ENCODE results near the gene OR52M1.

OR52M1 gene, protein sequence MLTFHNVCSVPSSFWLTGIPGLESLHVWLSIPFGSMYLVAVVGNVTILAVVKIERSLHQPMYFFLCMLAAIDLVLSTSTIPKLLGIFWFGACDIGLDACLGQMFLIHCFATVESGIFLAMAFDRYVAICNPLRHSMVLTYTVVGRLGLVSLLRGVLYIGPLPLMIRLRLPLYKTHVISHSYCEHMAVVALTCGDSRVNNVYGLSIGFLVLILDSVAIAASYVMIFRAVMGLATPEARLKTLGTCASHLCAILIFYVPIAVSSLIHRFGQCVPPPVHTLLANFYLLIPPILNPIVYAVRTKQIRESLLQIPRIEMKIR

DNA sequence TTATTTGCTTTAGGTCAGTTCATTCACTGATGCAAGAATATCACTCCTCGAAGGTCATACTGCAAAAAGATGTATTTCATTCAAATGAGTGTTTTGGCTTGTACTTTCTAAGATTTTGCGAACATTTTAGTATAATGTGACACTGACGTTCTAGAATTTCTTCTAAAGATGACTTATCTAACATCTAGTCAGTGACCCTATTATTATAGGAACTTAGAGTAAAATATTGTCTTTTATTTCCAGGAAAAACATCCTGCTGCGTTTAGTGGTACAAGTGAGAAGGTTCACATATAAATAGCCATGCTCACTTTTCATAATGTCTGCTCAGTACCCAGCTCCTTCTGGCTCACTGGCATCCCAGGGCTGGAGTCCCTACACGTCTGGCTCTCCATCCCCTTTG, at the start of gene OR52M1:
OR52M1 (plus strand) TSS at position 301 of the 400 bp plus-strand sequence; CDS start at position 301, 0 bp downstream.
- DNase-seq: no peak

DNA sequence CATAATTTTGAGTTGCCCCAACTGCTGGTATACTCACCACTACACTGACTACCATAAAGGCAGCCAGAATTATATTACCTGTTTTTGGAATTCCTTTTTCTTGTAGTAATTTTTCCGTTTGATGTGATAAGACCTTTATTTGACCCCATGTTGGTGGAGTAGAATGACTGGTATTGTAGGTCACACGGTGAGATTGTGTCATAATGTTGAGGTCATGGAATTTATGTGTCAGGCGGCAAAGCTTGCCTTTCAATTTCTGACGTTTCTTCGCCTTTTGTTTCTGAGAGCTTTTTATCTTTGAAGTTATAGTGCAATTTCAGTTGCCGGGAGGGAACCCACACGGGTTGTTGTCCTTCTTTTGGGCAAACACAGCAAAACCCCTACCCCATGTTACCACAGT, 49.5 kb upstream of the OR52M1 start:
- no peak for DNase-seq

DNA sequence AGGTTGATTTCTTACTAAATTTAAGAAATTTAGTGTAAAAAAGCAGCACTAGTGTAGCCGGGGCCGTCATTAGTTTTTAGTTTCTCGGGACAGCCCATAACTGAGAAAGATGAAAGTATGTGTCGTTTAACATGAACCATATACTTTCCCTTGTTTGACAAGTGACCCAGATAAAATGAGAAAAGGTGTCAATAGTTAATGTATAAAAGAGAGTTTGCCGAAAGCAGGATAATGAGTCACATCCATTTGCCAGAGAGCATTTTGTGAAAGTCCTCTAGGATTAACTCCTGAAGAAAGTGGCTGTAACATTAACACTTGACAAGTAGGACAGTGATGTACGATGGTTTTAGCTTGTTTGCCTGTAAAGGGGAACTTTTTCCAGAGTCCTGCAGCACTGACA, 49.0 kb upstream of the OR52M1 start:
- DNase-seq: no peak

DNA sequence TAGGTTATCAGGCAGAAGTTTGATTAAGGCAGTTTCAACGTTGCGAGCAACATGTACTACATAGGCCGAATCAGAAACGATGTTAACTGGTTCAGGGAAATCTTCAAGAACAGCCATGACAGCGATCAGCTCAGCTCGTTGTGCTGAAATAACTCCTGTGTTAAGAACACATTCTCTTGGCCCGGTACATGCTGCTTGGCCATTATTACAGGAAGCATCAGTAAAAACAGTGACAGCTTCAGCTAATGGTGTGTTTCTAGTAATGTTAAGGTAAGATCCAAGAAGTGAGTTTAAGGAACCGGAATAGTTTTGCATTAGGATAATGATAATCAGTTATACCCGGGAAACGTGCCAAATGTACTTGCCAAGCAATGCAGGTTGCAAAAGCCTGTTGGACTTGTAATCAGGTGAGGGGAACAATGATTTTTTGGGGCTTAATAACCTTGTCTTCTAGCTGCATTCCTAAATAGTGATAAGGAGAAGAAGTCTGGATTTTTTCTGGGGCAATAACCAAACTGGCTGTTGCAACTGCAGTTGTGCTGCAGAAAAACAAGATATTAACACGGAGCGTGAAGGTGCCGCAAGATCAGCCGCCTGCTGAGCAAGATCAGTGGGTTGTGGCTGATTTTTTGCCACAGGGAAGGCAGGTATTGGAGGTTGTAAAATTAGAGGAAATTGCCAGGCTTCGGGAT, 48.3 kb upstream of the OR52M1 start:
- no peak for DNase-seq

DNA sequence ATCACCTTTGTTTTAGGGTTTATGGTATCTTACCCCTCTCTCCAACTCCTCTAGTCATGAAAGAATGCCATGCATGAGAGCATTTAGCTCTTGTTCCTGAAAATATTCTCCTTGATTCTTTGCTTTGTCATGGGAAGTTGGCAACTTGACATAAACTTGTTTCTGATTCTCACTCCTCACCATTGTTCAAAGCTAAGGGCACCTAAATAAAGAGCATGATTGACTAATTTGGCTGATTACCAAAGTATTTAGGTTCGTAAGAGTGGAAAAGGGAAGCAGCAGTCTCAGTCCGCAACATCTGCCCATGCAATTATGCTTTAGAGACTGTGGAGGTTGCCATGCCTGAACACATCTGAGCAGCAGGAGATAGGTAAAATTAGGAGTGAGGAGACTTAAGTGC, 36.1 kb upstream of the OR52M1 start:
- DNase-seq: no peak

DNA sequence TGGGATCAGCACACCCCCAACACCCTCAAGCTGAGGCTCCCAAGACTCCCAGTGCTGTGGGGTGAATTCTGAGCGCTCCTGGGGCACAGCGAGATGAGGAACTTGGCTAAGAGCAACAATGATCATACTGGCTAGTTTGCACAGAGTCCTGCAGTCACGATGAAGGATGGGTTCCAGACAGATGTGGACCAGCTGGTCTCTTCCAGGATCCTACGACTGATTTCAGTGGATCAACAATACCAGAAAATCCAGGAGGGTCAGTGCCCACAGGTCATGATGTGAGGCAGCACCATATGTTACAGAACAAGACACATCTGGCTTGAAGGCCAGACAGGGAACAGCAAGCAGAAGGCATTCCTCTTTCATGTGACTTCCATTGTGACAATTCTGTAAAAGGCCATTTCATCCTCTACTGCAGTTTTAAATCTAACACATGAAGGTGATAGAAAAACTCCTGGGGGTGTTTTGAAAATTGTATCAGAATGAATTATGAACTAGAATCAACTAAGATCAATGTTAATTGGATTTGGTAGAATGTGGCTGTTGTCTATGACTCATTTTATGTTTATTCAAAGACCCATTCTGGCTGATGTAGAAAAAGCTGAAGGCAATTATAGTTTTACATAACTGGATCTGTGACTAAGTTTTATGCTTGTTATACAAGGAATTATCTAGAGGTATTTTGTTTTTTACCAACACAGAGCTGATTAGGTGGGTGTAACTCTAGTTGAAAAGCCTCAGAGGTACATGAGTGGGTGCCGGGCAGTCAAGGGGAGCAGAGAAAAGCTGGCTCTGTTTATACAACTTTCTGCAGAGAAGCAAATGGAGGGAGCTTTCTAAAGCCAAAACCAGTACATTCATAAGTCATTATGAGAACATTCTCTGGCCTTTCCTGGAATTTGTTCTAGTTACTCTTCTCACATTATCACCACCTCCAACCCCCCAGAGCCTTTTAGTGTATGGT, 33.4 kb upstream of the OR52M1 start:
- no peak for DNase-seq

DNA sequence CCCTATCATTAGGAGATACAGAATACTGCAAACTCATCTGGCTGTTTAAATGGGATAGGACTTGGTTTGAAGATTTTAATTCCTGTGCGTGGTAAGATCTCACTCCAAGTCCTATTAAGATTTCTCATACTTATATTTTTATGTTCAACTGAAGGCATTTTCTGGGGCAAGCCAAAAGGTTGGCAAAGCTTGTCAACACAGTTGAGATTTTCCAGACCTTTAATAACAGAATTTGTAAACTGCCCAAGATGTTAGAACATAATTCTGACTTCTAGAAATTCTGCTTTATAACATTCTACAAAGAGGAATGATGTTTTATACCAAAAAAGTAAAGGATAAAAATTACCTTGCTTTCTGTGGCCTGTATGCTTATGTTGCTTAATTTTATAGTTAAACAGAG, 30.8 kb upstream of the OR52M1 start:
- DNase-seq: no peak

DNA sequence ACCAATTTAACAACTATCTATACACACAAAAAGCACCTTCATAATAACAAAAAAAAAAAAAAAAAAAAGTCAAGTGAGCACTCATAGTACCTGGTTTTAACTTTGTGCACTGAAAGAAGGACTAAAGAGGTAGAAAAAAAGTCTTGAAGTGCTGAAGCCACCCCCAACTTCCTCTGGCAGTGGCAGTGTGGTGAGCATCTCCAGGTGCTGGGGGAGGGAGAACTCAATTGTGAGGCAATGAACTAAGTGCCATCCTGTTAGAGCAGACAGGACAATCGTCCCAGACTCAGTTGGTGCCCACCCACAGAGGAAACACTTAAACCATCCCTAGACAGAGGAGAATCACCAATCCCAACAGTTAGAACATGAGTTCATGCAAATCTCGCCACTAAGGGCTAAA, 22.7 kb upstream of the OR52M1 start:
- no peak for DNase-seq

DNA sequence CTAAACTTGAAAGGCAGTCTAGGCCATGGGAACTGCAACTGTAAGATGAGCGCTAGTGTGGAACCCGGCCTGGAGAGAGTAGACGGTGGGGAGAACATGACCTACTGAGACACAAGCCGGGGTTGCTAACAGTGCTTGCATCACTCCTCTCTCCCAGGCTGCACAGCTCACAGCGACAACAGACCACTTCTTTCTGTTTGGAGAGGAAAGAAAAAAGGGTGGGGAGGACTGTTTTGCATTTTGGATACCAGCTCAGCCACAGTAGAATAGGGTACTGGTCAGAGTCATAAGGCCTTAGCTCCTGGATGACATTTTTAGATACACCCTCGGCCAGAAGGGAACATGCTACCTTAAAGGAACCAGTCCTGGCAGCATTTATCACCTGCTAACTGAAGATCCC, 22.2 kb upstream of the OR52M1 start:
- no peak for DNase-seq

DNA sequence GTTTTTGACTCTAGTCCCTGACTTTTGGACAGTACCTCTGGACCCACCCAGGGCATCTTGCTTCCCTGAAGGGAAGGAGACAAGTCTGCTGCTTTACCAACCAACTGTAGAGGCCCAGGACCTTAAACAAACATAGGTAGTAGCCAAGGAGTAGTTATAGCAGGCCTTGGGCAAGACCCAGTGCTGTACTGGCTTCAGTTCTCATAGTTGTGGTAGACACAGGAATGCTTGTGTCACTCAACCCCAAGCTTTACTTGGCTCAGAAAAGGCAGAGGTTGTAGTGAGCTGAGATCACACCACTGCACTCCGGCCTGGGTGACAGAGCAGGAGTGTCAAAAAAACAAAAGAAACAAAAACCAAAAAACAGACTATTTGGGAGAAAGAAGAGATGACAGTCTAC, 21.3 kb upstream of the OR52M1 start:
- no peak for DNase-seq

DNA sequence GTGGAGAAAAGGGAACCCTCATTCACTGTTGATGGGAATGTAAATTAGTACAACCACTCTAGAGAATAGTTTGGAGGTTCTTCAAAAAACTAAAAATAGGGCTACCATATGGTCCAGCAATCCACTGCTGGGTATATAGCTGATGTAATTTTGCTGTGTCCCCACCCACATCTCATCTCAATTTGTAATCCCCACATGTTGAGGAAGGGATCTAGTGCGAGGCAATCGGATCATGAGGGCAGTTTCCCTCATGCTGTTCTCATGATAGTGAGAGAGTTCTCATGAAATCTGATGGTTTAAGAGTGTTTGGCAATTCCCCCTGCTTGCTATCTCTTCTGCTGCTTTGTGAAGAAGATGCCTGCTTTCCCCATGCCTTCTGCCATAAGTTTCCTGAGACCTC, 17.1 kb upstream of the OR52M1 start:
- DNase-seq: no peak

DNA sequence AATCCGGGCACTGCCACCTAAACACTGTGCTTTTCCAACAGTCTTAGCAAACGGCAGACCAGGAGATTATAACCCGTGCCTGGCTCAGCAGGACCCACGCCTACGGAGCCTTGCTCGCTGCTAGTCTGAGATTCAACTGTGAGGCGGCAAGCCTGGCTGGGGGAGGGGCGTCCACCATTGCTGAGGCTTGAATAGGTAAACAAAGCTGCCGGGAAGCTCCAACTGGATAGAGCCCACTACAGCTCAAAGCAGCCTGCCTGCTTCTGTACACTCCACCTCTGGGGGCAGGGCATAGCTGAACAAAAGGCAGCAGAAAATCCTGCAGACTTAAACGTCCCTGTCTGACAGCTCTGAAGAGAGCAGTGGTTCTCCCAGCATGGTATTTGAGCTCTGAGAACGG, 13.3 kb upstream of the OR52M1 start:
- peak; percentile 54 for DNase-seq

DNA sequence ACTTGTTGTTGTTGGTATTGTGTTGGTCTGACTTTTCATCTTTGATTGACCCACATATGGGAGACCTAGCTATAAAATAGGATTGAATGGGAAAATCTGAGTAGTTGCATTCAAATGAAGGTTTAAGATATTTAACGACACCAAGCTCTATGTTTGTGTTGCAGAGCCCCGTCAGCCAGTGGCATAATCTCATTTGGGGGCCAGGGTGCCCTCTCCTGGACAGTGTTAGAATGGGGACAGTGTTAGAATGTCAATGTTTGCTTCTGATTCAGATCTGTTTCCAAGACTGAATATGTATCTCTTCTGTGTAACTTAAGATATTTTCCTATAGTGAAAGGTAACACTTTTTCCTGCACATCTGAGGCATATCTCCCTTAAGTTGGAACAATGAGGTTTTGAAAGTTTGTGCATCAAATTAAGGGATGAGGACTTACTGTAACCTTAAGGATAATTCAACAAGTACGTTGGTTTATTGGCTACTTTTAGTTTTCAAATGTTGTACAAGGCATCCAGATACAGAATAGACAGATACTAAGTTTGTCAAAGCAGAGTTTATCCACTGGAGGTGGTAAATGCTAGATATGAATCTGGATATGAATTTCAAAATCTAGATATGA, 5.3 kb upstream of the OR52M1 start:
- DNase-seq: peak; percentile 5

DNA sequence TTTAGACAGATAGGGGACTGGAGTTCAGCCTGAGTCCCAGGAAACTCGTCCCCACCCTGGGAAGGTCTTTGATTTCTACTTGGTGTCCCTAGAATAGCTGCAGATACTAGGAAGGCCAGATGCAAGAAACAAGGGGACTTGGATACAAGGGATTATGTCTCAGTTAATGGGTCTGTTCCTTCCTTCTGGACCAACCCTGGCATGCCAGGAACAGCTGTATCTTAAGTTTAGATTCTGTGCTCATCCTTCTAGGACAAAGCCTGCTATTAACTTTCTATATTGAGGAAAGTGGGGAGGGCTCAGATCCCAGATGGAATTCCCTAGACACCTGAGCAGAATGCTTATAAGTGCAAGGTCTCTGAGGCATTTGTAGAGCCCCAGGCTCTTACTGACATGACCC, 3.9 kb upstream of the OR52M1 start:
- DNase-seq: no peak

DNA sequence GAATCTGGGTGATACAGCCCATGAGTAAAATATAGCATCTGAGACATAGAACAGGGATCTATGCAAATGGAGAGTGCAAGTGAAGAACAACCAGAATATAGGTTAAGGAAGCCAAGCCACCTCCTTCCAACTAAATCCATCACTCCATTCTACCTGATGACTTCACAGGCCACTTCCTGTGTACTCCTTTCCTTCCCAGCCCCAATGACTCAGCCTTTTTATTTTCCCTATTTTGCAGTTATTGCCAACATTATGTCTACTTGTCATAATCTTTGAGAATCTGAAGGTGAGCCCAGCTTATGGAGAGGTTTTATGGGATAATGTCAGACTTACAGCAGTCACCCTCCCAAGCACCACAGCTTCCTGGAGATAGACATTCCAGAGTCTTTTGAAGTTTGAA, 1.4 kb upstream of the OR52M1 start:
- DNase-seq: no peak

DNA sequence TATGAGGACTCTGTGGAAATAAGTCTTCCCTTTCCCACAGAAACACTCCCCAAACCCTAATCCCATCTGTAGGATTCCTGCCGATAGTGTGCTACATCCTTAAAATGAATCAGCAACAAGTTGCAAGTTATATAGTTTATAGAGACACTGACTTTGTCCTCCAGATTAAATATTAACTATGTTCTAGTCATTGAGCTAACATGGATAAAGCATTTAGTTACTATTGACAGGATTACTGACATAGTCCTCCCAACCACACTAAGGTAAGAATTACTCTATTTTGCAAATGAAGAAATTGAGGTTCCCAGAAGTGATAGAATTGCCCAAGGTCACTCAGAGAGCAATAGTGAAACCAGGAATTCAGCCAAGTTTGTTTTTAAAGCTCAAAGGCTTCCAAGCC, 1.9 kb downstream of the OR52M1 start:
- no peak for DNase-seq

DNA sequence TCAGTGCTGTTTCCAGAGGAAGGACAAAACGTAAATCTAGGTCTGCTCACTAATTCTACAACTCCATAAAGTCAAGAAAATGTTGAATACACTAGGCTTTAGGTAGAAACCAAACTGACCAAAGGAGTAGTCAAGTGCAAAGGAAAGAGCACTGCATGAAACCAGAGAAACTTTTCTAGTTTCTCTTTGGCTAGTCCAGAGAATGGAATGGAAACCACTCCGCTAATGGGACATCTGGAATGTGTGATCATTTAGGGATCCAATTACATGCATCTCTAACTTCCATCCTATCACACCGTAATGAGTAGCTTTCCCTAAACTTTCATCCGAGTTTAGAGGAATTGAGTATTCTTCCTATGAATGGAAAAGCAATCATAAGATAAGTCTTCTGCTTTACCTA, 2.4 kb downstream of the OR52M1 start:
- no peak for DNase-seq

DNA sequence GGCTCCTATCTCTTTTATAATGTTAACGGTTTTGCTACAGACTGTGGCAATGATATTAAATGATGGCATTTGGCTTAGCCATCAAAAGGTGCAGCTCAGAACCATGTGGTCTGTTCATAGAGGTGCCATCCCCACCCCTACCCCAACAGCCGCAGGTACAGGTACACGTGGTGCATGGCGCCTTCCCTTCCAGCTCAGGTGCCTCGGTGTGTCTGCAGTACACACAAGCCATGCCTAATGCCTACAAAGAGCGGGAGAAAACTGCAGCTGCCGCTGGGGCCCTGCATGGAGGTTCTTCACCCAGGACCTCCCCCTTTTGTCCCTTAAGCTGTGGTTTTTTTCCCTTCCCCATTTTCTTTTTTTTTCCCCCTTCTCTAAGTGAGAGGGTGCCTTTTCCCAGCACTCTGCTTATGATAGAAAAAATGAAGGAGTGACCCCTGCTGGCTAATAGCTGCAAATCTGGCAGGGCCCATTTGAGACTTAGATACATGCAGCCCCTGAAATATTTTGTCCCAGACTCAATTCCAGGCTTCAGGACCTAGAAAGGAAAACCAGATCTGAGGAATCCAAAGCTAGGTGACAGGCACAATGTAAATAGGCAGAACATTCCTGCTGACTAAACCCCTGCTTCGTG, 6.5 kb downstream of the OR52M1 start:
- DNase-seq: no peak

DNA sequence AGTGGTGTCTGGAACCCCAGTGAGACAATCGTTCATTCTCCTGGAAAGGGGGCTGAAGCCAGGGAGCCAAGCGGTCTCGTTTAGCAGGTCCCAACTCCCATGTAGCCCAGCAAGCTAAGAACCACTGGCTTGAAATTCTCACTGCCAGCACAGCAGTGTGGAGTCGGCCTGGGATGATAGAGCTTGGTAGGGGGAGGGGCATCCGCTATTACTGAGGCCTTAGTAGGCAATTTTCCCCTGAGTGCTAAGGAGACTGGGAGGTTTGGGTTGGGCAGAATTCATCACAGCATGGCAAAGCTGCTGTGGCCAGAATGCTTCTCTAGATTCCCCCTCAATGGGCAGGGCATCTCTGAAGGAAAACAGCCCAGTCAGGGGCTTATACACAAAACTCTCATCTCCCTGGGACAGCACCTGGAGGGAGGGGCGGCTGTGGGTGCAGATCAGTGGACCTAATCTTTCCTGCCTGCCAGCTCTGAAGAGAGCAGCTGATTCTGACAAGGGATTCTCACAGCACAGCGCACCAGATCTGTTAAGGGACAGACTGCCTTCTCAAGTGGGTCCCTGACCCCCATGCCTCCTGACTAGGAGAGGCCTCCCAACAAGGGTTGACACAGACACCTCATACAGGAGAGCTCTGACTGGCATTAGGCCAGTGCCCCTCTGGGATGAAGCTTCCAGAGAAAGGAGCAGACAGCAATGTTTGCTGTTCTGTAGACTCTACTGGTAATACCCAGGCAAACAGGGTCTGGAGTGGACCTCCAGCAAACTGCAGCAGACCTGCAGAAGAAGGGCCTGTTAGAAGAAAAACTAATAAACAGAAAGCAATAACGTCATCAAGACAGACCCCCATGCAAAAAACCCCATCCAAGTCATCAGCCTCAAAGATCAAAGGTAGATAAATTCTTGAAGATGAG, 14.8 kb downstream of the OR52M1 start:
- DNase-seq: no peak

DNA sequence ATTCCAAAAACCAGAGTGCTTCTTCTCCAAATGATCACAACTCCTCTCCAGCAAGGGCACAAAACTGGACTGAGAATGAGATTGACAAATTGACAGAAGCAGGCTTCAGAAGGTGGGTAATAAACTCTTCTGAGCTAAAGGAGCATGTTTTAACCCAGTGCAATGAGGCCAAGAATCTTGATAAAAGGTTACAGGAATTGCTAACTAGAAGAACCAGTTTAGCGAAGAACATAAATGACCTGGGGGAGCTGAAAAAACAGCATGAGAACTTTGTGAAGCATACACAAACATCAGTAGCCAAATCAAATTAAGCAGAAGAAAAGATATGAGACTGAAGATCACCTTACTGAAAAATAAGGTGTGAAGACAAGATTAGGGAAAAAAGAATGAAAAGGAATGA, 15.5 kb downstream of the OR52M1 start:
- DNase-seq: no peak

DNA sequence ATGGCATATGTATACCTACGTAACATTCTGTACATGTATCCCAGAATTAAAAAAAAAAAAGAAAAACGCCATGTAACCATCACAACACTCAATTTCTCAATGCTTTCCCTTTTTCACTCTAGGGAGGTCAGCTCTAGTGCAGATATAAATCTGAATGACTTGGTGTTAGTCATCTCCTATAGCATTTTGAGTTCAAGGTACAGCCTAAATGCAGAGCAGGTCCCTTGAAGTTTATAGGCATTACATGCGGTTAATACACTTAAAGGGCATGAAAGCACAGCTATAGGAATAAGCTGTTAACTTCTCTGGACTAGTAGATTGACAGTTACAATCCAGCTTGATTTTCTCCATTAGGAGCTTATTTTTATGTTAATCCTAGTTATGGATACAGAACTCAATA, 20.4 kb downstream of the OR52M1 start:
- no peak for DNase-seq

DNA sequence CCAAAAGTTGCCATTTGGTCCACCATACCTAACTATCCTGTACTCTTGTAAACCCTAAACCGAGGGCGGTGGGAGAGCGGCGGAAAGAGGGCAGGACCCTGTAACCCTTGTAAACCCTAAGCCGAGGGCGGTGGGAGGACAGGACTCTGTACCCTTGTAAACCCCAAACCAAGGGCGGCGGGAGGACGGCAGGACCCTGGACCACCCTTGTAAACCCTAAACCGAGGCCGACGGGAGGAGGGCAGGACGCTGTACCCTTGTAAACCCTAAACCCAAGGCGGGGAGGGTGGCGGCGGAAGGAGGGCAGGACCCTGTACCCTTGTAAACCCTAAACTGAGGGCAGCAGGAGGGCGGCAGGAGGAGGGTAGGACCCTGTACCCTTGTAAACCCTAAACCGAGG, 24.1 kb downstream of the OR52M1 start:
- no peak for DNase-seq

All from DMS153 (cell line).